HG03108 (cell line): ENCODE data around the gene RRBP1.

Experiments used
- ATAC-seq: cut with Tn5 transposase; IDR thresholded peaks from one replicate; pipeline ENCODE4 v1.9.1; 2021; ENCODE audit warnings: moderate library complexity; ENCODE audit not compliant: unreplicated experiment

The RRBP1 gene

DNA sequence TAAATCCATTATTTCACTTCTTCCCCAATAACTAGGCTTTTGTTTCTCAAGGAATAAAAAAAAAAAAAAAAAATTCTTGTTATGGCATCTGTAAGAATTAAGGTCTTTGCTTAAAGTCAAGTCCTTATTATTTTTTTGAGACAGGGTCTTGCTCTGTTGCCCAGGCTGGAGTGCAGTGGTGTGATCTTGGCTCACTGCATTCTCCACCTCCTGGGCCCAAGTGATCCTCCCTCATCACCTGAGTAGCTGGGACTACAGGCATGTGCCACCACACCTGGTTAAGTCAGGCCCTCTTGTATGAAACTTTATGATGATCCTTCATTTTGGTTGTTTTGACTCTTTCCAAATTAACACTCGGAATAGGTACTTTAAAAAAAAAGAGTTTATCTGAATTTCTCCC lies 94.9 kb downstream of the RRBP1 start:
- no peak for ATAC-seq

- no peak for ATAC-seq
These were observed 95.8 kb downstream of the RRBP1 start for GRCh38 chr20:17586250-17586649.

DNA sequence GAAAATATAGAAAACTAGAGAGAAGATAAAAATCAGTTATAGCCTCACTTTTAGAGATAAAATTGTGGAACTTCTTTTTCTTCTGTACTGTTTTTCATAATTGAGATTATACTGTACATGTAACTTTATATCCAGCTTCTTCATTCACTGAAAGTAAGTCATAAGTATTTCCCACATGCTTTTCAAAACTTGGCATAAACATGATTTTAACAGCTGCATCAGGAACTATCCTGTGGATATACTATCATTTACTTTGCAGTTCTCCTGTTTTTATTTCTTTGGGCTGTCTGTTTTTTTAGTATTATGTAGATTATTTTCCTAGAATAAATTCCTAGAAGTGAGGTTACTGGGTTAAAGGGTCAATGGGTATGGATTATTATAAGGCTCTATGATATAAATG lies 97.4 kb downstream of the RRBP1 start:
- ATAC-seq: no peak

GRCh38 chr20:17583126-17583525 lies 98.9 kb downstream of the RRBP1 start:
- no peak for ATAC-seq

- no peak for ATAC-seq
These were observed 101.1 kb downstream of the RRBP1 start for GRCh38 chr20:17580895-17581294.

GRCh38 chr20:17579369-17580039 lies 102.5 kb downstream of the RRBP1 start:
- no peak for ATAC-seq

DNA sequence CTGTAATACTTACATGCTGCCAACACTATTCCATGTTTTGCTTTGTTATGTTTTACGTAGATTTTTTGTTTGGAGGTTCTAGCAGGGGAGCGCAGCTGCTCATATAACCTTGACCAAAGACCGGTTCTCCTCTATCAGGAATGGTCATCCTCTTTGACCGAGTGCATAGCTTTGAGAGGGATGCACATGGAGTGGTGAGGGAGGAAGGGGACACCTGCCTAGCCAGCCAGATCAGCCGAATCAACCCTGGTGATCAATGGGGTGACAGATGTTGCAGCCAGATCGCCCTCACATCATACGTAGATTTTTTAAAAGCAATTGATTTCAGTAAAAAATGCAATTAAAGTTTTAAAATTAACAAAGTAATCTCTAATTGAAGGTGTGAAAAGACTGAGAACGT lies 105.8 kb downstream of the RRBP1 start:
- ATAC-seq: no peak

GRCh38 chr20:17573463-17573862 lies 108.6 kb downstream of the RRBP1 start:
- ATAC-seq: no peak

DNA sequence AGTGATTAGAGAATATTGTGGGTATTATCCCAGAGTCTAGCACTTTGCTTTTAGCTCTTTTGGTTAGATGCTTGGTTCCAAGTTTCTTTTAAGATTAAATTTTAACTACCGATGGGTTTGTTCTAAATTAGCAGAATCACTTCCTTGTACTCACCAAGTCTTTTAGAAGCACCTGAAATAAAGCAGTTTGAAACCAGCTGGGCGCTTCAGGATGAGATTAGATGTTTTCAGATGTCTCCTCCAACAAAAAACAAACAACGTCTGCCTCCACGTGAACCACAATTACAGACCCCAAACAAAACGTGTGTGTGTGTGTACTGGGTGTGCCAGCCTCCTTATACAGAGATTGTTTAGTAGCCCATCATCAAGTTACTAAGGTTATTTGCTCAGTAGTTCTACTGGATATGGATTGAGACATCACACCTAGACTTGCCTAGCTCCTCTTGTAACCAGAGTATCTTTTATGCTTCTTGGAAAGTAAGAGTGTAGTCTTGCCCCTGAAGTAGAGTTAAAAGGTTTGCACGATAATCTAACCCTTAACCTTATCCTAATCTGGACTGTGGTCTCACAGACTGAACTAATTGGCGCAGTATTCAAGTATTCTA lies 109.9 kb downstream of the RRBP1 start:
- no peak for ATAC-seq

- no peak for ATAC-seq
These were observed 110.9 kb downstream of the RRBP1 start for GRCh38 chr20:17571153-17571527.

DNA sequence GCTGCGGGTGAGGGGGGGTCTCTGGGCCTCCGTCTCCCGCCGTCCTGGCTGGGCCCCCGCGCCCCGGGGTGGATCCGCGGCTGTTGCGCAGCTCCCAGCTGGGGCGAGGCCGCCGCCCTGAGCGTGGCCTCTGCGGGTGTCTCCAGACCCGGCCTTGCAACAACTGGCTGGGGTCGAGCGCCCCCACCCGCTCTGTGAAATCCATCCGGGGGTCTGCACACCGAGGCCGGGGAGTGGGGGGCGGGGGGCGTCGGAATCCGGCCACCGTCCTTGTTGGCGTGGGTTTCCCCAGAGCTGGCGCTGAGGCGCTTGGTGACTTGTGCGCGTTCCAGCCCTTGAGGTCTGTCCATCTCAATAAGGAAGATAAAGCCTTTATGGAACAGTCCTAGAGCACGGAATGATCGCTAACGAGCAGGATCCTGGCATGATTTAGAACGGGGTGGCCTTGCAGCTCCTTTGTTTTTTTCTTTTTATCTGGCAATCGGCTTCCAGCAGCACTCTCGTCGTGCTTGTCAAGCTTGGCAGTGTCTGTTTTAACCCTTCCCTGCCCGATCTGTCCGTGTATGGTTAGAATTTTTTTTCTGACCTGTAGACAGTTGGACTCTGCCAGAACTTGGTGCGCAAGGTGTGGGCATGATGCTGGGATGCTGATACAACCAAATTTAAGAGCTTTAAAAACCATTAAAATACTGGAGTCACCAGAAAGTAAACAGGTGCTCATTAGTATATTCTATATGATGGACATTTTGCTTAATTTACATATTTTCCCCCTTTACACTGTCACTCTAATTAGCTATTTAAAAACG lies 111.5 kb downstream of the RRBP1 start:
- ATAC-seq: peak; percentile 35

GRCh38 chr20:17569616-17570346 lies 112.3 kb downstream of the RRBP1 start, which contains the start of gene DSTN:
Gene DSTN, plus strand, starts transcription at chr20:17570075. Its CDS starts 134 bp downstream, at chr20:17570209.
- ATAC-seq: peak; percentile 89

DNA sequence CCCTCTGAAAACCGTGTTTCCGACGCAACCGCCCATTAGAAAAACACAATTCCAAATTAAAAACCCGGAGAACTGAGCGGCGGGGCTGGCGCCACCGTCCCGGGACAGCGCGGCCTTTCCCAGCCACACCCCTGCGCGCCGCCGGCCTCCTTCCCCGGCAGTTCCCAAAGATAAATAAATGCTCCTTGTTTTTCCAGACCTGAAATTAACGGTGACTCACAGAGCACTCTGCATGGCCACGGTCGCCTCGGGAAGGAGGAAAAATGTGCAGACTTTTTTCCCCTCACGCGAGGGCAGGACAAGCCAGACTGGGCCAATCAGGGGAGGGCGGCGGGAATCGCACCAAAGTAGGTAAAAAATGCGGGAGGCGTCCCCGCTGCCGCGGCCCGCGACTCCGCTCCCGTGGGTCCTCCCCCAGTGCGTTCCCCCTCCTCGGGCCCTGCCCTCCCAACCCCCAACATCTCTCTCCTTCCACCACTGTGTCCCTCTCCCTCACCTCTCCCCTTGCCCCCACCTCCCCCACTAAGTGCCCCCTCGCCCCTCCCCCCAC lies 113.0 kb downstream of the RRBP1 start:
- ATAC-seq: no peak

DNA sequence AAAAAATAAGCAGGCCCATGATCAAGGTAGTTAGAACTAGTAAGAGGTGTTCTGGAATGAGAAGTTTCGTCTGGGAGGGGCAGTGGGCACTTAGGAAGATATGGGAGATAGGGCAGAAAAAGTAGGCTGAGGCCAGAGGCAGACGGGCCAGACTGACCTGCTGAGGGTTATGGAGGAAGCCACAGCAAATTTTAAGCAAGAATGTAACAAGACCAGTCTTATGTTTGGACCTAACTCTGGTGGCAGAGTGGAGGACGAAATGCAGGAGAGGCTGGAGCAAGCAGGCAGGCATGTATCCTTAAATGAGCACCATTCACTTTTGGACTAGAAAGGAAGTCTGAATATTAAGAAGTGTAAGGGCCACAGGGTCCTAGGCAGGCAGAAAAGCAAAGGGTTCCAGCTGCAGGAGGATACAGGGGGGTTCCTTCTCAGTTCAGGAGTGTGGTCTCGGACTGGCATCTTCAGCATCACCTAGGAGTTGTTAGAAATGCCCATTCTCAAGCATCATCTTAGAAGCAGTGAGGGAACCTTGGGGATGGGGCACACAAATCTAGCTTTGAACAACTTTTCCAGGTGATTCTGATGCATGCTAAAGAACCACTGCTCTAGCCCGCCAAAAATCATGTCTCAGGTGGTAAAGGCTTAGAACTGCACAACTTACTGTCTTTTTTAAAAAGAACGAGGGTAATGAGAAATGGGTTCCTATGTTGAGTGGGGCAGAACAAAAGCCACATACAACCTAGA lies 113.8 kb downstream of the RRBP1 start:
- ATAC-seq: no peak

DNA sequence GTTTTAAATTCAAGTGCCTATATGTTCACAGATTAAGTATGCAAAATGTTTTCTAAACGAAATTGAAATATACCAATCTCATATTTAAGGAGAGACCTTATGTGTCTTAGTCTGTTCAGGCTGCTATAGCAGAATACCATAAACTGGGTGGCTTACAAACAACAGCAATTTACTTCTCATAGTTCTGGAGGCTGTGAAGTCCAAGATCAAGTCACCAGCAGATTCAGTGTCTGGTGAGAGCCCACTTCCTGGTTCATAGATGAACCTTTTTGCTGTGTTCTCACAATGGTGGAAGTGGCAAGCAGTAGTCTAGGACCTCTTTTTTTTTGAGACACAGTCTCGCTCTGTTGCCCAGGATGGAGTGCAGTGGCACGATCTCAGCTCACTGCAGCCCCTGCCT lies 115.7 kb downstream of the RRBP1 start:
- ATAC-seq: no peak

GRCh38 chr20:17565169-17565845 lies 116.7 kb downstream of the RRBP1 start:
- no peak for ATAC-seq
